Nephron (organoid): ENCODE data around the gene ARHGEF40.

Experiments
- H3K27ac Mint-ChIP-seq, 3 experiments: 2 replicates each; pipeline ENCODE4 v1.8.0; 2020; ENCODE audit warnings: mixed read lengths in 3 of 3, mild to moderate bottlenecking in 2 of 3, moderate library complexity in 1 of 3
- H3K27me3 Mint-ChIP-seq: 2 replicates; pipeline ENCODE4 v1.8.0; 2021; ENCODE audit warnings: low read depth, mild to moderate bottlenecking, moderate library complexity, mixed read lengths
- H3K36me3 Mint-ChIP-seq: 2 replicates; pipeline ENCODE4 v1.8.0; 2020; ENCODE audit warnings: low read depth, mixed read lengths
- H3K4me1 Mint-ChIP-seq: 2 replicates; pipeline ENCODE4 v1.8.0; 2020; ENCODE audit warnings: mixed read lengths
- H3K4me3 Mint-ChIP-seq, 3 experiments: 2 replicates each; pipeline ENCODE4 v1.8.0; 2020; ENCODE audit warnings: mild to moderate bottlenecking in 3 of 3, mixed read lengths in 3 of 3, moderate library complexity in 2 of 3
- H3K9me3 Mint-ChIP-seq: 2 replicates; pipeline ENCODE4 v1.8.0; 2020; ENCODE audit warnings: mixed read lengths
- TF ChIP-seq, protein P1 (sequence below), 3 experiments: fragments of 200-600 bp; sonication (generic); IDR thresholded peaks; one replicate each; pipeline ENCODE4 v1.5.0; 2021; ENCODE audit warnings: antibody characterized with exemption in 3 of 3; ENCODE audit not compliant: unreplicated experiment in 3 of 3

ARHGEF40 gene

GRCh38 chr14:21105095-21105494 lies 35.0 kb downstream of the ARHGEF40 start:
- peak overlapping the region; percentile 83 to 96 (median 96) for H3K27ac Mint-ChIP-seq
- H3K36me3 Mint-ChIP-seq, result no peaks in the 10 kb centered on the region
- H3K9me3 Mint-ChIP-seq, result no peaks in the 10 kb centered on the region
- no peaks in the 10 kb centered on the region for H3K27me3 Mint-ChIP-seq
- peak overlapping the region in 1 of 3 experiments; percentile 92 for H3K4me3 Mint-ChIP-seq
- TF ChIP-seq, protein P1, sequence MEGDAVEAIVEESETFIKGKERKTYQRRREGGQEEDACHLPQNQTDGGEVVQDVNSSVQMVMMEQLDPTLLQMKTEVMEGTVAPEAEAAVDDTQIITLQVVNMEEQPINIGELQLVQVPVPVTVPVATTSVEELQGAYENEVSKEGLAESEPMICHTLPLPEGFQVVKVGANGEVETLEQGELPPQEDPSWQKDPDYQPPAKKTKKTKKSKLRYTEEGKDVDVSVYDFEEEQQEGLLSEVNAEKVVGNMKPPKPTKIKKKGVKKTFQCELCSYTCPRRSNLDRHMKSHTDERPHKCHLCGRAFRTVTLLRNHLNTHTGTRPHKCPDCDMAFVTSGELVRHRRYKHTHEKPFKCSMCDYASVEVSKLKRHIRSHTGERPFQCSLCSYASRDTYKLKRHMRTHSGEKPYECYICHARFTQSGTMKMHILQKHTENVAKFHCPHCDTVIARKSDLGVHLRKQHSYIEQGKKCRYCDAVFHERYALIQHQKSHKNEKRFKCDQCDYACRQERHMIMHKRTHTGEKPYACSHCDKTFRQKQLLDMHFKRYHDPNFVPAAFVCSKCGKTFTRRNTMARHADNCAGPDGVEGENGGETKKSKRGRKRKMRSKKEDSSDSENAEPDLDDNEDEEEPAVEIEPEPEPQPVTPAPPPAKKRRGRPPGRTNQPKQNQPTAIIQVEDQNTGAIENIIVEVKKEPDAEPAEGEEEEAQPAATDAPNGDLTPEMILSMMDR (IDR thresholded peaks at IDR 0.05; ENCODE audit: unreplicated experiment in 3 of 3), result no peak
- peaks cover 59% of the 10 kb centered on the region for H3K4me1 Mint-ChIP-seq

GRCh38 chr14:21106176-21106497 lies 36.0 kb downstream of the ARHGEF40 start:
- Mint-ChIP-seq H3K4me3 (peak overlapping the region; percentile 62 to 78 (median 74)), H3K4me1 (peaks cover 60% of the 10 kb centered on the region), H3K9me3 (no peaks in the 10 kb centered on the region), H3K27me3 (no peaks in the 10 kb centered on the region), H3K27ac (peak overlapping the region; percentile 93 to 97 (median 96)), H3K36me3 (no peaks in the 10 kb centered on the region)
- TF ChIP-seq, protein P1 (IDR thresholded peaks at IDR 0.05; ENCODE audit: unreplicated experiment in 3 of 3), result no peak

DNA sequence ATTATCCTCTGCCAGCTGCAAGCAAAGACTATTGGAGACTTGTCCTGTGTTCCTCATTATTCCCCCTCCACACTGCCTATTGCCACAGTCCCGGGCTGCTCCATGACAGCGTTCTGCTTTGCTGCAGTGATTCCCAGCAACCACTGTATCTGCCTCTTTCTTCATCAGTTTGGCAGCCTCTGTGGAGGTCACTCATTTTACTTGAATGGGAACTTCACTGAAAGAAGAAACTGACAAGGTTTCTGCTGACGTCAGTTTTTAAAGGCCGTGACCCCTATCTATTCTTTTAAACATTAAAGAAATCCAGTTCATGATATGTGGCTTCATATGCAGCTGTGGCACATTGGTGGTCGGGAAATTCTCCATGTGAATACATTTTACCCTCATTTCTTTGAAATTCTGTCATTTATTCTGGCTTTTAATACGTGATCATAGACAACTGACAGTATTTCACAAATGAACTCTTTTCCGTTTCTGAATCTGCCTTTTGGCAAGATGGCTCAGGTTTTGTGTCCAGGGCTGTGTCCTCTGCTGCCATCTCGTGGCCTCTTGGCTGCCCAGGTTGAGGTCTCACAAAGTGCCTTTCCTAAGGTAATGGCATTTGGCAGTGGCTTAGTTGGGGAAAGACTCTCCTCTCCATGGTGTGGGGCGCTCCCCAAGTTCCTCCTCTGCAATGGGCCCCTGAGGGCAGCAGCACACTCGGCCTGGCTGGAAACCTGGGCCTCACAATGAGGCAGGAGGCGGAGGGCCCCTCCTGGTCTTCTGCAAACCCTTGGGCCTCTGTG lies 36.6 kb downstream of the ARHGEF40 start:
- peaks cover 60% of the 10 kb centered on the region for H3K4me1 Mint-ChIP-seq
- H3K4me3 Mint-ChIP-seq, result peak overlapping the region; percentile 62 to 78 (median 74)
- no peaks in the 10 kb centered on the region for H3K9me3 Mint-ChIP-seq
- peak overlapping the region; percentile 93 to 97 (median 96) for H3K27ac Mint-ChIP-seq
- TF ChIP-seq, protein P1 (IDR thresholded peaks at IDR 0.05; ENCODE audit: unreplicated experiment in 3 of 3), result peak; percentile 80 to 91 (median 90)
- no peaks in the 10 kb centered on the region for H3K36me3 Mint-ChIP-seq
- no peaks in the 10 kb centered on the region for H3K27me3 Mint-ChIP-seq

GRCh38 chr14:21107283-21107800 lies 37.2 kb downstream of the ARHGEF40 start:
- TF ChIP-seq, protein P1 (IDR thresholded peaks at IDR 0.05; ENCODE audit: unreplicated experiment in 3 of 3), result no peak
- peaks cover 54% of the 10 kb centered on the region for H3K4me1 Mint-ChIP-seq
- H3K27ac Mint-ChIP-seq, result peak overlapping the region; percentile 93 to 97 (median 96)

GRCh38 chr14:21108791-21109190 lies 38.7 kb downstream of the ARHGEF40 start:
- Mint-ChIP-seq H3K4me1 (peaks cover 43% of the 10 kb centered on the region), H3K4me3 (no peak overlapping the region), H3K27ac (peak overlapping the region in 2 of 3 experiments; percentile 55 to 96), H3K9me3 (no peaks in the 10 kb centered on the region), H3K27me3 (no peaks in the 10 kb centered on the region), H3K36me3 (no peaks in the 10 kb centered on the region)
- TF ChIP-seq, protein P1 (IDR thresholded peaks at IDR 0.05; ENCODE audit: unreplicated experiment in 3 of 3), result no peak

More at GRCh38 chr14:21107283-21107800, 37.2 kb downstream of the ARHGEF40 start:
- Mint-ChIP-seq H3K9me3 (no peaks in the 10 kb centered on the region), H3K27me3 (no peaks in the 10 kb centered on the region), H3K4me3 (peak overlapping the region; percentile 62 to 78 (median 74)), H3K36me3 (no peaks in the 10 kb centered on the region)
